Measurements from ENCODE around the gene FNDC11.

- TF ChIP-seq CTCF (IDR thresholded peaks at IDR 0.05) (no peak), POLR2AphosphoS5 (IDR thresholded peaks at IDR 0.05) (no peak), POLR2A (IDR thresholded peaks at IDR 0.05) (no peak)
Observed at GRCh38 chr20:63534831-63535651, 18.9 kb upstream of the FNDC11 start.

Data from prostate gland (tissue), 2 donors.